Uterus (tissue), 2 donors: Measurements from ENCODE around the gene EPHB3.

ENCODE experiments used
- CTCF ChIP-seq, 4 experiments: fragments of 200-600 bp in 2 of 4; fragments of 450-650 bp in 2 of 4; sonication (generic) in 2 of 4; IDR thresholded peaks; one replicate each; pipeline ENCODE4 v1.5.1; 2016 to 2019; ENCODE audit warnings: antibody characterized with exemption in 4 of 4, mild to moderate bottlenecking in 2 of 4, moderate library complexity in 1 of 4
- POLR2A ChIP-seq, 2 donors: fragments of 450-650 bp; IDR thresholded peaks; one replicate each; pipeline ENCODE4 v1.6.1; 2016; ENCODE audit warnings: antibody characterized with exemption in 2 of 2, mild to moderate bottlenecking in 1 of 2, moderate library complexity in 1 of 2

GRCh38 chr3:184610245-184610871 lies 48.8 kb downstream of the EPHB3 start:
- TF ChIP-seq POLR2A (IDR thresholded peaks at IDR 0.05): no peak
- TF ChIP-seq CTCF (IDR thresholded peaks at IDR 0.05): no peak
